Breast epithelium (tissue), 3 donors: ENCODE data around the gene CENPP.

Source experiments
- CTCF ChIP-seq, 3 donors: fragments of 450-650 bp; IDR thresholded peaks; one replicate each; pipeline ENCODE4 v1.5.1; 2016 to 2017; ENCODE audit warnings: antibody characterized with exemption in 3 of 3, mild to moderate bottlenecking in 3 of 3, moderate library complexity in 3 of 3
- POLR2AphosphoS5 ChIP-seq, 3 donors: sonication (generic); formaldehyde crosslinking; IDR thresholded peaks; one replicate each; pipeline ENCODE4 v1.6.1; 2017; ENCODE audit warnings: antibody characterized with exemption in 3 of 3

- TF ChIP-seq CTCF (IDR thresholded peaks at IDR 0.05) (no peak), POLR2AphosphoS5 (IDR thresholded peaks at IDR 0.05) (no peak)
These were observed 314.1 kb downstream of the CENPP start for GRCh38 chr9:92639791-92640271.
